Measurements from ENCODE around the gene MRPL33.
A peak's percentile ranks its signal among the peaks of the same experiment; 100 is the strongest.

The MRPL33 gene

DNA sequence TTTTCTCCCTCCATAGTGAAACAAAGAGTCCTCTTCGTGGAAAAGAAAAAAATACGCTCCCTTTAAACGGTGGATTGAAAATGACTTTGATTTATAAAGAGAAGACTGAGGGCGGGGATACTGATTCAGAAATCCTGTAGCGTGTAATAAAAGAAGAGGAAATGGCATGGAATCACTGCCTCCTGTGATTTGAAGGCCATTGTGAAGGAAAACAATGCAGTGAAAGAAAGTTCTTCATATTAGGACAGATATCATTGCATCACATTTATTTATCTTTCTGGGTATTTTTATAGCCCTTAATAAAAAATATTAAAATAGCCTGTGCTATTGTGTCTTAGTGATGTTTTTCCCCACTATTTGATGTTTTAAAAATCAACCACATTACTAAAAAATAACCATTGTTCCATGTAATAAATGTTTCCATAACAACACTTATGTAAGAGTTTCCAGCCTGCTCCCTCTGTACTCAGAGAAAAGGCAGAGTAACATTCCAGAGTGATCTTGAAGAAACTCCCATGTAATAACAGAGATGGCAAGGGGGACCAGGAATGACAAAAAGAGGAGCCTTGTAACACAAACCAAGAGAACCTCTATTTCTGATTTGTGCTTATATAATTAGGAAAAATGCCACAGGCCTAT, 8.0 kb downstream of the MRPL33 start:
- no peak for DNase-seq

DNA sequence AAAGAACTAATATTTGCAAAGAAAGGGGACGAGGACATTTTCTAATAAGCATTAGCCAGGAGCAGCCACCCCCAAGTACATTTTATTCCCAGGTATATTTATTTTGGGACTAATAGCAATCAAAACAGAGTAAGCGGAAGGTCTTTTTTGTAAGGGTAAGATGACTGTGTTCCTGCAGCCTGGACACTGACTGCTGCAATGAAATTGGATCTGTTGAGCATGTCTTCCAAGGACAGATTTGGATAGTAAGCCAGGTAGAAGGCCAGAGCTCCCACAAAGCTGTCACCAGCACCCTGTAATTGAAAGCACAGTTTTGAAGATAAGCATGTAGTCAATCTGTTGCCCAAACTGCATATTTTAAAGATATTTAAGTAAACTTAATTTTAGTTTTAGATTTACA, 10.0 kb downstream of the MRPL33 start:
- no peak for DNase-seq

DNA sequence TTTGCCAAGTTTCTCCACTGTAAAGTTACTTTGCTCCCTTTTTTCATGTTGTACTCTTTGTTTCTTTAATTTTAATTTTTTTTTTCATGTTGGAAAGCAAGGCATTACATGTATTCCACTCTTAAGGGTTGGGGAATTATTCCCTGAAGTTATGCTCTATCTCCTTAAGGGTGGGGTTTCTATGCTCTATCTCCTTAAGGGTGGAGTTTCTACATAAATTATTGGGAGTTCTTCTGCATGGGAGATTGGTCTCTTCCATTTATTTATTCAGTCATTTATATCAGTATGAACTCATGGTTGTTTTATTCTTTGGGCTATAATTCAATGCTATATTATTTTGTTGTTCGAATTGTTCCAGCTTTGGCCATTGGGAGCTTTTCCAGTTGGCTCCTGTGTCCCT, 11.2 kb downstream of the MRPL33 start:
- DNase-seq = no peak

DNA sequence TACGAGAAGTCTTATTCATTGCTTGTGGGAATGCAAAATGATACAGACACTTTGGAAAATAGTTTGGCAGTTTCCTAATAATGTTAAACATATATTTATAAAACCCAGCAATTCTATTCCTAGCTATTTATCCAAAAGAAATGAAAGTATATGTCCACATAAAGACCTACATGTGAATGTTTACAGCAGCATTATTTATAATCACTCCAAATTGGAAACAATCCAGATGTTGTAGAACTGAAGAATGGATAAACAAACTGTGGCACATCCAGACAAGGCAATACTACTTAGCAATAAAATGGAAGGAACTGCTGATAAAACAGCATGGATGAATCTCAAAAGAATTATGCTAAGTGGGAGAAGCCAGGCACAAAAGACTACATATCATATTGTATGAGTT, 19.3 kb downstream of the MRPL33 start:
- no peak for DNase-seq

GRCh38 chr2:27792759-27793158, 21.2 kb downstream of the MRPL33 start:
- no peak for DNase-seq

DNA sequence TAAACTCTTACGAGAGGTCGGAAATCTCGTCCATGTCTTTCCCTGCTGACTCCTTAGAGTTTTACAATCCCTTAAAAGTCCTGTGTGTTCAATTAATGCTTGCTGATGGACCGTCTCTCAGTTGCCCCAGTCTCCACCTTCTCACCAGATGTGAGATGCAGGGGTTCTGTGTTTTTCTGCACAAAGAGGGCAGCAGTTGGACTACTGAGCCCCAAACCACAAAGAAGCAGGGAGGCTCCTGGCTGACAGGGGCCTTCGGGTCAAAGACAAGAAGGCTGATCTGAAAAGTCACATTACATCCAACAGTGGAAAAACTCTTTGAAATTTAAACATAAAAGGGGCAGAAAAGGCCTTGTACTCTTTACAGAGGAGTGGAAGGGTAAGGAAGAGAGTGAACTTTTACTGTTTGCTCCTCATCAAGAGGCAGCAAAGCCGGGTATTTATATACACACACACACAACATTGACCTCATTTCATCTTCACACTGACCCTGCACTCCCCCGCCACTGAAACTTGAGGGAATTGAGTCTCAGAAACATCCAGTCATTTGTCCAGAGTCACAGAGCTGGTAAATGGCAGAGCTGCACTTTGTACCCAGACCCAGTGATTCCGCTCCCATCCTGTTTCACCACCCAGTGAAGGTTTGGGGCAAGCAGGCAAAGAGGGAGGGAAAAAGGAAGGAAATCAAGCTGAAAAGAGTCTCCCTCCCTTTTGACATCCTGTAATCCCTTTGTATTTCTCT, 23.7 kb downstream of the MRPL33 start:
- no peak for DNase-seq

DNA sequence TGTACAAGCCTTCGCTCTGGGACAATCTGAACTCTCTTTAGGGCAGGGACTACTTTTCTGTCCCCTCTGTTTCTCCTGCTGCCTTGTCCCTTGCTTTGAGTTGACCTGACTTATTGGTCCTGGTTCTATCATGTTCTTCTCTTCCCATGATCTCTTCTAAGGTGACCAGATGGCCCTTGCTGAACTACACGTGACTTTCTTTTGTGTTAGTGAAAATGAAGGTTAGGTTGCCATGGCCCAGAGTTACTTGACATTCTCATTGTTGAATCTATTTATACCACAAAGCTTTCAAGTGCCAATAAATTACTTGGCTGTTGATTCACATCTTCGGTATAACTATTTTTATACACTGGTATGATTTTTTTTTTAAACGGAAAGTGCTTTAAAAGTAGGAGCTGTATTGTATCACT, 24.4 kb downstream of the MRPL33 start:
- no peak for DNase-seq

GRCh38 chr2:27796791-27797765, 25.6 kb downstream of the MRPL33 start:
- no peak for DNase-seq

GRCh38 chr2:27797841-27798240, 26.3 kb downstream of the MRPL33 start:
- DNase-seq = no peak

DNA sequence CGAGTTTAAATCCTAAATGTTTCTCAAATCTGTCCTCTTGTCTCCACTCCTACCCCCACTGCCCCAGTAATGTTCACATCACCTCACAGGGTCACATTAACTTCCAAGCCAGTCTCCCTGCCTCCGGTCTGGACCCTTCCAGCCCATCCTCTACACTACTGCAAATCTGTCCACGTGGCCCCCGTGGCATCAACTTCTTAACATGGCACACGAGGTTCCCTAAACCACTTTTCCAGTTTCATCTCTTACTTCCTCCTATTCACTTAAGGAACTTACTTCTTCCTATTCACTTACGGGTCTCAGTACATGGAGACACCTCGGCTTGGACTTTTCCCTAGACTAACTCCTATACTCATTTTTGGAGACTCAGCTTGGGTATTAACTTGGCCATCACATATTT, 27.0 kb downstream of the MRPL33 start:
- no peak for DNase-seq

DNA sequence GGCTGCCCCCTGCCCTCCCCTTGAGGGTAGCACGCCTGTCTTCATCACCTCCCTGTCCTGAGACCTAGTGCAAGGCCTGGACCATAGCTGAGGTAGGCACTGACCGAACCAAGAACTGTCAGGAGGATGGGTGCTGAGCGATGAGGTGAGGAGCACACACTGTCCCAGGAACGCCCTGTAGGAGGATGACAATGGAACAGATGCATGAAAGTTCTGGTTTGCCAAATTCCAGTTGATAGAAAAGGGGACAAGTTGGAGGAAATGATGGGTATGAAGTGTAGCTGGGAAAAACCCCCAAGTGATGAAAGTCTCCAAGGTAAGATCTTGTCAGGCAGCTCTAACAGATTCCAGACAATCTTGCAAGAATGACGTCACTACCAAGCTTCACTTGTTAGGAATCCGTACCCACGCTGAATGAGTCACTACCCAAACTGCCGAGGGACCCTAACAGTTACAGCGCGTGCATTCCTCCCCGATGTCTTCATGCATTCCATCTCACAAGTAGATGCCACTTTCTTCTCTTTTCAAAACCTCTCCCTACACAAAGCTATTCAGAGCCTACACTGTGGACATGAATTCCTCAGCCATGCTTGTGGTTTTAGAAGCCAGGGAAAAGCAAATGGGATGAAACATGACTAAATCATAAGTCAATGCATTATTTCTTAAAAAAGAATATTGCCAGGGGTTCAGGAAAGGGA, 27.6 kb downstream of the MRPL33 start:
- no peak for DNase-seq

- no peak for DNase-seq
These were observed 28.1 kb downstream of the MRPL33 start for GRCh38 chr2:27799646-27800010.

- DNase-seq = no peak
These were observed 29.3 kb downstream of the MRPL33 start for GRCh38 chr2:27800856-27801255.

DNA sequence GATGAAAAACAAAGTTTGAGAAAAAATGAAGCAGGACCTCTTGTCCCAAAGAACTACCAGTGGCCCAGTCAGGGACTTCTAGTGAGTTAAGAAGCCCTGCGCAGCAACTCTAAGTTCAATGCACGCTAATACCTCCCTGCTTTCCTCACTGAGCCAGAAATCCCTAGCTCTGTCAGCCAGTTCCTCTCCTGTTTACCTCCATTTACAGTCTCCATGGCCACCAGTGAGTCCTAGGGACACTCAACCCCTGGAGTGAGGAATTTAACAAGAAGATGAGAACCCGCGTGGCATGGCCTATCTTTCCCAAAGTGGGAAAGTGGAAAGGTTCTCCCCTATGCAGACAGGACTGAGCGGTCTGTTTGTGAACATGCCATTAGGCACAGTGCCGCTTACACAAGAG, 31.0 kb downstream of the MRPL33 start:
- DNase-seq = no peak

DNA sequence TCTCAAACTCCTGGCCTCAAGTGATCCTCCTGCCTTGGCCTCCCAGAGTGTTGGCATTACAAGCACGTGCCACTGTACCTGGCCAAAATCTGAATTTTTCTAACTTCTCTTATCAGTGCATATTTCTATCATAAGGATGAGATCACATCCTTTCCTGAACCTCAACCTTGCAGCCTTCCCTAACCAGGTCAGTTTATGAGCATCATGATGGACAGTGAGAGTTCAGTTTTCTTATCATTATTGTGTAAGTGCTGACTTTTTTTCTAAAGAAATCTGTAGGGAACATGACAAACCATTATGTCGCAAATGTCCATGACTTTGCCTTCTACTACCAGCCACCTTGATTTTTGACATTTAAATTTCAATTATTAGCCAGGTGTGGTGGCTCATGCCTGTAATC, 31.5 kb downstream of the MRPL33 start:
- no peak for DNase-seq

DNA sequence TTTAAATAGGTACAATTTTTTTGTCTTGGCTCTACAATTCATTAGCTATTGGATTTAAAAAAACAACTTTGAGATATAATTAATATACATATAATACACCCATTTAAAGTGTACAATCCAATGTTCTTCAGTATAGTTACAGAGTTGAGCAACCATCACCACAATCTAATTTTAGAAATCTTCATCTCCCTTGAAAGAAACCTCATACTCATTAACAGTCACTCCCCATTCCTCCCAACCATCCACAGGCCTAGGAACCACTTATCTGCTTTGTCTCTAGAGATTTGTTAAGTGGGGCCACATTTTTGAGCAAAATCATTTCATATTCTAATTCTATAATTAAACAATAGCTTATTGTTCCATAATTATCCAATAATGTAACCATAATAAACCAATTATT, 32.6 kb downstream of the MRPL33 start:
- DNase-seq = no peak

- DNase-seq = no peak
These were observed 33.7 kb downstream of the MRPL33 start for GRCh38 chr2:27805180-27805579.

DNA sequence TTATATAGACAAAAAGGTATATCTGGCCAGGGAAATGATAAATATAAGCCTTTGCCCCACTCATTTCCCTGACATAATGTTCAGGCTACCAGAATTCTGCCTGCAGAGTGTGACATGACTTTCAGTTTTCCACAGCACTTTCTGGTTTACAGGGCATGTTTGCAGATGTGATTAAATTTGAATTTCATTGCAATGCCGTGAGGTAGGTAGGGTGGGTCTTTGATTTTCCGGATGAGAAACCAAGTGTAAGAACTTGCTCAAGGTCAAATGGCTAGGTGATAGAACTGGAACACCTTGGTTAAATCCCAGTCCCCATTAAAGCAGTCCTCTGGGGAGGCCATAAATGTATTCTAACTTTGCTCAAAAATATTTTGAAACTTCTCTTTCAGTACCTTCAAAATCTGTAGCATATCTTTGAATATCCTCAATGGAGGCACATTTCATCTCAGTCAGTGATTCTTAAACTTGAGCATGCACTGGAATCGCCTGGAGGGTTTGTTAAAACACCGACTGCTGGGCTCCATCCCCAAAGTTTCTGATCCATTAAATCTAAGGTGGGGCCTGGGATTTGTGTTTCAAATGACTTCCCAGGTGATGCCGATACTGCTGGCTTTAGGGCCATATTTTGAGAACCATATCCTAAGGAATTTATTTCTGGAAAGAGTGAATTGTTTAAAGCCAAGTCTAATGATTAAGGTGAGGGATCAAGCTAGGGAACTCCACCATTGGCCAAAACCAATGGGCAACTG, 35.0 kb downstream of the MRPL33 start:
- DNase-seq = no peak

DNA sequence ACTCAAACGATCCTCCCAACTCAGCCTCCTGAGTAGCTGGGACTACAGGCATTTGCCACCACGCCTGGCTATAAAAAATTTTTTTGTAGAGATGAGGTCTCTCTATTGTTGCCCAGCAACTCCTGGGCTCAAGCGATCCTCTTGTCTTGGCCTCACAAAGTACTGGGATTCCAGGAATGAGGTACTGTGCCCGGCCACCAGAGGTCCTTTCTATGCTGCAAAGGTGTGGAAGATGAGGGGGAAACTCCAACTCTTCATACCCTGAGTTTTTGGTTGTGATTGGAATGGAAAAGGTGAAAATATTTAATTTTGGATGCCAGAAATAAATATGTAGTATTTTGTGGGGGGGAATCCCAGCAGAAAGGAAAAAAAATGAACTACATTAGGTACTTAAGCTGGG, 36.0 kb downstream of the MRPL33 start:
- DNase-seq = peak; percentile 30

- DNase-seq = no peak
These were observed 36.9 kb downstream of the MRPL33 start for GRCh38 chr2:27808418-27808817.

- DNase-seq = no peak
These were observed 37.5 kb downstream of the MRPL33 start for GRCh38 chr2:27808984-27809383.

DNA sequence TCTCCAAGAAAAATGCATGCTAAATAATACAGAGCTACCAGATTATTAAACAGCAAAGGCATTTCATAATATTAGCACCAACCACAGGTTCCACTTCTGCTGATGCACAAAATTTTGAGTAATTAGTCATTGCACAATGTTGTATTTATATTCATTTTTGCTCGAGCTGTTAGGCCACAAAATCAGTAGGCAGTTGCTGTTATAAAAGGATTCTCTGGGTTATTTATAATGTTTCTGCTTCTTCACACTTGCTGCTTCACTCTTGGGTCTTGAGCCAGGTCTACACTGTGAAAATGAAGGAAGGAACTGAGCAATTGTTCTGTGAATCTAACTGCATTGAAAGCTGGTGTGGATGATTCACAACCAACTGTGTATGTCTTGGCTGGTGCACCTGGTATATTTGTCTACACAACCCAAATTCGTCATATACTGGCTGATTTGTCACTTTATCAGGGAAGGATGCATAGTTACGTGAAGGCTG, 38.3 kb downstream of the MRPL33 start:
- DNase-seq = no peak

Measured in stimulated activated CD8-positive, alpha-beta memory T cell treated with anti-CD3 and anti-CD28 coated beads, Interleukin-4, amount 100 ng/mL, for 48 hours (primary cell).